ENCODE measurements around the gene ANAPC2.

ANAPC2 gene

DNA sequence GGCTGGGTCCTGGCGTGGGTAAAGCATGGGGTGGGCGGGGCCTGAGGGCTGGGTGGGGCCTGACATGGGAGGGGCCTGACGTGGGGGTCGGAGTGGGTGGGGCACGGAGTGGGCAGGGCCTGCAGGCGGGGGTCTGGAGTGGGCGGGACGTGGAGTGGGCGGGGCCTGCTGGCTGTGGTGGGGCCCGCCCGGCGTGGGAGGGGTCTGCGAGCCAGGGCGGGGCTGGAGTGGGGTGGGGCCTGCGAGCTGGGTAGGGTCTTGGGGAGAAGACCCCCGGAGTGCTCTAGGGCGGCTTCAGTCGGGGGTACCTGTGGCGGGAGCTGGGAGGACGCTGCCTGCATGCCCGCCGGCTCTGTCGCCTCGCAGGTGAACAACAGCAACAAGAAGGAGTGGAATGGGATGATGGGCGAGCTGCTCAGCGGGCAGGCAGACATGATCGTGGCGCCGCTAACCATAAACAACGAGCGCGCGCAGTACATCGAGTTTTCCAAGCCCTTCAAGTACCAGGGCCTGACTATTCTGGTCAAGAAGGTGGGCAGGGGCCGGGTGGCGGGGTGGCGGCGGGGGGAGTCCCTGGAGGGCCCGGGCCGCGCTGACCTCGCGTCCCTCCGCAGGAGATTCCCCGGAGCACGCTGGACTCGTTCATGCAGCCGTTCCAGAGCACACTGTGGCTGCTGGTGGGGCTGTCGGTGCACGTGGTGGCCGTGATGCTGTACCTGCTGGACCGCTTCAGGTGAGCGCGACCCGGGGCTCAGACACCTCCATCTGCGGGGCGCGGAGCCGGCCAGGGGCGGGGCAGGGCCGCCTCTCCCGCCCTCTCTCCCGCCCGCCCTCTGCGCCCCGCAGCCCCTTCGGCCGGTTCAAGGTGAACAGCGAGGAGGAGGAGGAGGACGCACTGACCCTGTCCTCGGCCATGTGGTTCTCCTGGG lies 26.5 kb downstream of the ANAPC2 start:
- no peak for DNase-seq (ENCODE audit: low spot score)

DNA sequence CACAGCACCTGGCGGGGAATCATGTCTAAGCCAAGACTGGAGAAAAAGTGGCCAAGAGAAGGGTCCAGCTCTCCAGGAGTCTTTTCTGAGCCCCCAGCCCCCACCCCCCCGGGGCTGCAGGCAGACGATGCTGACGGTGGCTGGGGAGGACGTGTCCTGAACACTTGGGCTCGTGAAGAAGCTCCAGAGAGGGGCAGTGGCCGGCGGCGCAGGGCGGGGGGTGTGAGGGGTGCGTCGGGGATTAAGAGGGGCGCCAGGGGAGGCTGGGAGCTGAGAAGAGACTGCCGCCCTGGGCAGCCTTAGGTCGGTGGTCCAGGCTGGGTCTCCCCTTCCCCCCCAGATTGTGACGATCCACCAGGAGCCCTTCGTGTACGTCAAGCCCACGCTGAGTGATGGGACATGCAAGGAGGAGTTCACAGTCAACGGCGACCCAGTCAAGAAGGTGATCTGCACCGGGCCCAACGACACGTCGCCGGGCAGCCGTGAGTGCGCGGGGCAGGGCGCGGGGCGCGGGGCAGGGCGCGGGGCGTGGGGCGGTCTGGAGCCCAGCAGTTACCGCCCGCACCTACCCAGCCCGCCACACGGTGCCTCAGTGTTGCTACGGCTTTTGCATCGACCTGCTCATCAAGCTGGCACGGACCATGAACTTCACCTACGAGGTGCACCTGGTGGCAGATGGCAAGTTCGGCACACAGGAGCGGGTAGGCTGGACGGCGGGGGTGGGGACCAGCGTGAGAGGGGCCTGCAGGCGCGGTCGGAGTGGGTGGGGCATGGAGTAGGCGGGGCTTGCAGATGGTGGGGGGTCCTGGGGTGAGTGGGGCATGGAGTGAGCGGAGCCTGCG lies 27.4 kb downstream of the ANAPC2 start:
- no peak for DNase-seq (ENCODE audit: low spot score)

DNA sequence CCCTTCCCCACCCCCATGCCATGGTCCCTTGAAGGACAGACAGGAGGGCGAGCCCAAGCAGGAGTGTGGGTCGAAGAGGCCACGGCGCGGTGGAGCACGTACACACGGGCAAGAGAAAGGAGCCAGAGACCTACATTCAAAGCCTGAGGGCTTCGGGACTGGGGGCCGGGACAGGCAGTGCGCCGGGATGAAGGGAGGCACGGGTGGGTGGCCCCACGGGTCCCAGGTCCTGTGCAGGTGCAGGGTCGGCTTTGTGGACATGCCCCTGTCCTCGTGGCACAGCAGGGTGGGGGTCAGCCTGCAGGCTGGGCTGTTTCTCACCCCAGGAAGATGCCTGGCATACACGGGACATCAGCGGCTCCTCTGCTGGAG lies 28.3 kb downstream of the ANAPC2 start:
- no peak for DNase-seq (ENCODE audit: low spot score)

DNA sequence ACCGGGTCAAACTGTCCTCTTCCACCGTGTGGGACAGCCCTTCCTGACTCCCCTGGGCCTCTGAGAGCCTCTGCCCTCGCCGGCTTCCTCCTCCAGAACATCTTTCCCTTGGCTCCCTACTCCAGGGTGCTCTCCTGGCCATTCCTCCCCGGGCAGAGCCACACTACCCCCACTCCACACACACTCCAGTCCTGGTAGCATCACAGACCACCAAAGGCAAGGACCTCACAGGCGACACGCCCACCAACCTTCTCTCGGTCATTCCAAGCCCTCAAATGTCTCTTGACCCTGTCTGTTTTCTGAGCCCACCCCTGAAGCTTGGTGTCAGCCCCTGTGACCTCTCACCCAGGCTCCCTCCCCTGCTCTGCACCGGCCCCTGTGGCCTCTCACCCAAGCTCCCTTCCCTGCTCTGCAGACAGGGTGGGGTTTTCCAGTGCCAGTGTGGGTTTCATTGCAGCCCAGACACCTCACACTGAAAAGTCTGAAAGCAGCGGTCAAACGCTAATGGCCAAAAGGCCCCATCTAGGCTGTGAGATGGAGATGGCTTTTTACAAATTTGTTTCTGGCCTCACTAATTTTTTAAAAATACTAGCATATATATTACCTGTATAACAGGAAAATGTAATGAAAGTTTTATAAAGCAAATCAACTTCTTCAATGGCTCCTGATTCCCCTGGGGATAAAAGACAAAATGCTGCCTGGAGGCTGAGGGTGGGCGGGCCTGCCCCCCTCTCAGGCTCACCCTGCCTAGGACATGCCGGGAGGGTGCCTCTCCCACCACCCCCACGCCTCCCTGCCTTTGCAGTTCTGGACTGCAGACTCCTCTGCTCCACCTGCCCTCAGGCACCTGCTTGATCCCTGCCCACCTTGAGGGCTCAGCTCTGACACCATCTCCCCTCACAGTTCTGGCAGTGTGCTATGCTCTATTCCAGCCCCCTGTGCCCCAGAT lies 29.0 kb downstream of the ANAPC2 start:
- DNase-seq (ENCODE audit: low spot score), result no peak

DNA sequence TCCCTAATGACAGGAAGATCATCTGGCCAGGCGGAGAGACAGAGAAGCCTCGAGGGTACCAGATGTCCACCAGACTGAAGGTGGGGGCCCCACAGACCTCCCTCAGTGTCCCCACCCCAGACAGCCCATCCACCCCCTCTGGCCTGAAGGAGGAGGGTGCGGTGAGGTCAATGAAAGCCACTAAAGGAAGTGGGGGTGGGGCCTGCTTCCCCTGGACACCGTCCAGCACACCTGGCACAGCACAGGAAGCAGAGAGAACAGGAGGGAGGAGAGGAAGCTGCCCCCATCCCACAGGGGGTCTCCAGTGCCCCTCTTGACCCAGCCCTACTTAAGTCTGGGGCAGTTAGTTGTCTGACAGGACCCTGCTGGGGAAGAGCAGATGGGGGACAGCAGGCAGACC lies 29.7 kb downstream of the ANAPC2 start:
- no peak for DNase-seq (ENCODE audit: low spot score)

DNA sequence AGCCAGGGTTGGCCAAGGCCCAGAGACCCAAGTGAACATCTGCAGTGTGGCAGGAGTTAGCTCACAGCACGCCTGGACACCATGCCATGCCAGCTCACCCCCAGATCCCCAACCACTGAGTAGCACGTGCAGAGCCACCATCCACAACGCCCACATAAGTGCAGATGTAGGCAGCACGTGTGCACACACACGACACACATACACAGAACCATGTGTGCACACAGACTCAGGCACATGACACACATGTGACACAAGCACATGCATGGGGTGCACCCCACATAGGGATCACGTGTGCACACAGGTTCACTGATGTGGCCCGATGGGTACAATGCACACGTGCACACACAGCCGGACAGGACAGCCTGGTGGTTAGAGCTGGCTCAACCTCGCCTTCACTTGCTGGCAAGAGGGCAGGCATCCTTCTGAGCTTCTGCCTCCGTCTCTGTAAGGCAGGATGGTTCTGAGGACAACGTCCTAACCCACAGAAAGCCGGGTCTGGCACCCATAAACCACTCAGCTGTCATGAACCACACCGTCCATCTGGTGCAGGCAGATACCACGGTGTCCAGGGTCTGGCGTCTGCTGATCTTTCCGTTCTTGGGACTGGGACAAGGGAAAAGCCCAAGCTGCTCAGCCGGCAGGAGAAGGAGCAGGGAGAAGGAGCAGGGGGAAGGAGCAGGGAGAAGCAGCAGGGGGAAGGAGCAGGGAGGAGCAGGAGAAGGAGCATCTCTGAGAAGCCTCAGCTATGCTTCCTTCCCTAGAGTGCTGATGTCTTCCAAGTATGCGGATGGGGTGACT lies 30.5 kb downstream of the ANAPC2 start:
- no peak for DNase-seq (ENCODE audit: low spot score)

DNA sequence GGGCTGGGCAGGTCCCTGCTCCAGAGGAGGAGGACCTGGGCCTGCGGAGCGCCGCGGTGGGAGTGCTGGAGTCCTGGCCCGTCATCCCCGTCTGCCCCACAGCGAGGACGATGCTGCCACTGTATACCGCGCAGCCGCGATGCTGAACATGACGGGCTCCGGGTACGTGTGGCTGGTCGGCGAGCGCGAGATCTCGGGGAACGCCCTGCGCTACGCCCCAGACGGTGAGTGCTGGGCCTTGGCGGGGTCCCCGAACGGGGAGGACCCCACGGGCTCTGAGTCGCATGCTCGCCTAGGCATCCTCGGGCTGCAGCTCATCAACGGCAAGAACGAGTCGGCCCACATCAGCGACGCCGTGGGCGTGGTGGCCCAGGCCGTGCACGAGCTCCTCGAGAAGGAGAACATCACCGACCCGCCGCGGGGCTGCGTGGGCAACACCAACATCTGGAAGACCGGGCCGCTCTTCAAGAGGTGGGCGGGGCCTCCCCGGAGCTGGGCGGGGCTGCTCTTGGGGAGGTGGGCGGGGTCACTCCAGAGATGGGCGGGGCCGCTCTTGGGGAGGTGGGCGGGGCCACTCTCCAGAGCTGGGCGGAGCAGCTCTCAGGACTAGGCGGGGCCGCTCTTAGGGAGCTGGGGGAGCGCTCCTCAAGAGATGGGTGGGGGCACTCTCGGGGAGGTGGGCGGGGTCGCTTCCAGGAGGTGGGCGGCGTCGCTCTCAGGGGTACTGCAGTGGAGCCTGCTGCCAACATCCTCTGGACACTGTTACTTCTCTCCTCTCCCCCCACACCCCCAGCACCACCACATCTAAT lies 31.6 kb downstream of the ANAPC2 start:
- no peak for DNase-seq (ENCODE audit: low spot score)

DNA sequence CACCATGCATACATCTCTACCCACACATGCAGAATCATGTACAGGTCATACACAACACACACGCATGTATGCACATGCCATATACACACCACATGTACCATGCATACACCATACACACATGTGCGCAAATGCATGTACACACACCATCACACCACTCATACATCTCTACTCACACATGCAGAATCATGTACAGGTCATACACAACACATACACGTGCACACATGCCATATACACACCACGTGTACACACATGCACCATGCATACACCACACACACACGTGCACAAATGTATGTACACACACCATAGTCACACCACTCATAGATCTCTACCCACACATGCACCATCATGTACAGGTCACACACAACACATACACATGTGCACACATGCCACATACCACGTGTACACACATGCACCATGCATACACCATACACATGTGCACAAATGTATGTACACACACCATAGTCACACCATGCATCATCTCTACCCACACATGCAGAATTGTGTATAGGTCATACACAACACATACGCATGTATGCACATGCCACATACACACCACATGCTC lies 35.4 kb downstream of the ANAPC2 start:
- DNase-seq (ENCODE audit: low spot score), result no peak

DNA sequence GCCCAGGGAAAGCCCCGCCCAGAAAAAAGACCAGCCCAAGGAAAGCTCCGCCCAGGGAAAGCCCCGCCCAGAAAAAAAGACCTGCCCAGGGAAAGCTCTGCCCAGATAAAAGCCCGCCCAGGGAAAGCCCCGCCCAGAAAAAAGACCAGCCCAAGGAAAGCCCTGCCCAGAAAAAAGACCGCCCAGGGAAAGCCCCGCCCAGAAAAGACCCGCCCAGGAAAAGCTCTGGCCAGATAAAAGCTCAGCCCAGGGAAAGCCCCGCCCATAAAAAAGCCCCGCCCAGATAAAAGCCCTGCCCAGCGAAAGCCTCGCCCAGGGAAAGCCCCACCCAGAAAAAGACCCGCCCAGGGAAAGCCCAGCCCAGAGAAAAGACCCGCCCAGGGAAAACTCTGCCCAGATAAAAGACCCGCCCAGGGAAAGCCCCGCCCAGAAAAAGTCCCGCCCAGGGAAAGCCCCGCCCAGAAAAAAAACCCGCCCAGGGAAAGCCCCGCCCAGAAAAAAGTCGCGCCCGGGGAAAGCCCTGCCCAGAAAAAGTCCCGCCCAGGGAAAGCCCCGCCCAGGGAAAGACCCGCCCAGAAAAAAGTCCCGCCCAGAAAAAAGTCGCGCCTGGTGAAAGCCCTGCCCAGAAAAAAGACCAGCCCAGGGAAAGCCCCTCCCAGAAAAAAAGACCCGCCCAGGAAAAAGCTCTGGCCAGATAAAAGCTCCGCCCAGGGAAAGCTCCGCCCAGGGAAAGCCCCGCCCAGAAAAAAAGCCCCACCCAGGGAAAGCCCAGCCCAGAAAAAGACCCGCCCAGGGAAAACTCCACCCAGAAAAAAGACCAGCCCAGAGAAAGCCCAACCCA lies 37.5 kb downstream of the ANAPC2 start:
- peak; percentile 89 for DNase-seq (ENCODE audit: low spot score)

DNA sequence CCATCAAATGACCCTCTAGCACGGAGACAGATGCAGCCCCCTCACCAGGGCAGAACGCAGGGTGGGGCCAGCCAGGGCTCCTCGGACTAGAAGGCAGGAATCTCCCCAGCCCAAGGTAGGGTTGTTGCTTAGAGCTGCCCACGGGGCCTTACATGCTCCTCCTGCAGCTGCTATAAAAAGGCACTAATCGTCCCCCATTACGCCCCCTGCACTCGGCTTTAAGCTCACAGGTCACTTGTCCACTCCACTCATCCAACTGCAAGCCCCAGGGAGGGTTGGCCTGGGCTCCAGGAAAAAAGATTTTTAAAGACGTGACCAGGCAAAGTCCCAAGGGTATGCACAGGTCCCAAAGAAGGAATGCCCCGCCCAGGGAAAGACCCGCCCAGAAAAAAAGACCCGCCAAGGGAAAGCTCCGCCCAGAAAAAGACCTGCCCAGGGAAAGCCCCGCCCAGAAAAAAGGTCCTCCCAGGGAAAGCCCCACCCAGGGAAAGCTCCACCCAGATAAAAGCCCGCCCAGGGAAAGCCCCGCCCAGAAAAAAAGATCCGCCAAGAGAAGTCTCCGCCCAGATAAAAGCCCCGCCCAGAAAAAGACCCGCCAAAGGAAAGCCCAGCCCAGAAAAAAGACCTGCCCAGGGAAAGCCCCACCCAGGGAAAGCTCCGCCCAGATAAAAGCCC lies 38.3 kb downstream of the ANAPC2 start:
- DNase-seq (ENCODE audit: low spot score), result peak; percentile 97

DNA sequence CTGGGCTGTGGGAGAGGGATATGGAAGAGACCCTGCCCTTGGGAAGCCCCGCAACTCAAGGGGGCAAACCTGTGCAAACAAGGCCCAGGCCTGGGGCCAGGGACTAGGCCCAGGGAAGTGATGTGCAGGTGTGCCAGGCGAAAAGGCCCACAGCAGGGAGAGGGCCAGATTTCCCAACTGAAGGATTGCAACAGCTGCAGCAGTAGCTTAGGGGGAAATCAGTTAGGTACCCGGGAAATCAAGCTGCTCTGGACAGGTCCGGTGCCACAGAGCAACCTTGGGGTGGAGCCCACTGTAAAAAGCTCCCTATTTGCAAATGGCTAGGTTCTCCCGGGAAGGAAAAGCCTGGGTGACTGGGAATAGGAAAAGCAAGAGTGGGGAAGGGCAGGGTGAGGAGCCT lies 39.0 kb downstream of the ANAPC2 start:
- DNase-seq (ENCODE audit: low spot score), result no peak

DNA sequence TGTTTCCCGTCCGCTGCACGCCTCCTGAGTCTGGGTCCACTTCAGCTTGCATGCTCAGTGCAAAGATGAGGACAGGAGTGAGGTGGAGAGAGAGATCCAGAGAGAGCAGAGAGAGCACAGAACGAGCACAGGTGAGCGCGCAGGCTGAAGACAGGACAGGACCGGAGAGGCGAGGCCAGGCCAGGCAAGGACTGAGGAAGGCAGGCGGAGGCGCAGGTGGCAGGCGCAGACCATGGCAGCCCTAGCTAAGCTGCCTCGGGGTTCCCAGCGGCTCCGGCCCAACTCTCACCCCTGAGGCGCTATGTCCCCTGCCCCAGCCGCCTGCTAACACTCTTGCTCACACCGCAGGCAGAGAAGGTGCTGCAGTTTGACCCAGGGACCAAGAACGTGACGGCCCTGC lies 39.7 kb downstream of the ANAPC2 start:
- DNase-seq (ENCODE audit: low spot score), result no peak

DNA sequence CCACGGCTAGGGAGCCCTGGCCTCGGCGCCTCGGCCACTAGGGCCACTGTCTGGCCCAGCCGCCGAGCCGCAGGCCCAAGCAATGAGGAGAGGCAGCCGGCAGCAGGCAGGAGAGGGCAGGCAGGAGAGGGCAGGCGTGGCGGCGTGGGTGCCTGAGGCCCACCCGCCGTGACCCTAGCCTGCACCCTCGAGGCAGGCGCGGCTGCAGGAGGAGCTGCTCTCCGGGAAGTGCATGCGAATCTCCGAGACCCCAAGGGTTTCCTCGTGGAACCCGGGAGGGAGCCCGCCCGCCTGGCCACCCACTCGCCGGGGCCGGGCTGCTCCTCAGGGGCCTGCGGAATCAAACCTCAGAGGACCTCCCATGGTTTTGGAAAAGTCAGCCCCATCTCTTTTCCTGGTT lies 40.1 kb downstream of the ANAPC2 start:
- no peak for DNase-seq (ENCODE audit: low spot score)

DNA sequence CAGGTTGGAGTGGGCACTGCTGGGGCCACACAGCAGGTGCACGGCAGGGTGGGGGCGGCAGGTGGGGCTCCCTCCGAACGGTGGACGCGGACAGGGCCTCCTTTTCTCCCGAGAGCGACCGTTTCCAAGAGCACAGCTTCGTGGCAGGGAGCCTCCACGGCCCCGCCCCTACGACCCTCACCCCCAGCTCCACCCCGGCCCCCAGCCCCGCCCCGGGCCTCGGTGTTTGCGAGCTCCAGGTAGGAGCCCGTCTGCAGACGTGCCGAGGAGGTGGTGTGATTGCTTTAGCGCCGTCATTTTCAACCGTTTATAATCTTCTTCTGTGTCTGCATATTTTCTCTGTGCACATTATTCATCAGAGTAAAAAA lies 40.6 kb downstream of the ANAPC2 start:
- no peak for DNase-seq (ENCODE audit: low spot score)

DNA sequence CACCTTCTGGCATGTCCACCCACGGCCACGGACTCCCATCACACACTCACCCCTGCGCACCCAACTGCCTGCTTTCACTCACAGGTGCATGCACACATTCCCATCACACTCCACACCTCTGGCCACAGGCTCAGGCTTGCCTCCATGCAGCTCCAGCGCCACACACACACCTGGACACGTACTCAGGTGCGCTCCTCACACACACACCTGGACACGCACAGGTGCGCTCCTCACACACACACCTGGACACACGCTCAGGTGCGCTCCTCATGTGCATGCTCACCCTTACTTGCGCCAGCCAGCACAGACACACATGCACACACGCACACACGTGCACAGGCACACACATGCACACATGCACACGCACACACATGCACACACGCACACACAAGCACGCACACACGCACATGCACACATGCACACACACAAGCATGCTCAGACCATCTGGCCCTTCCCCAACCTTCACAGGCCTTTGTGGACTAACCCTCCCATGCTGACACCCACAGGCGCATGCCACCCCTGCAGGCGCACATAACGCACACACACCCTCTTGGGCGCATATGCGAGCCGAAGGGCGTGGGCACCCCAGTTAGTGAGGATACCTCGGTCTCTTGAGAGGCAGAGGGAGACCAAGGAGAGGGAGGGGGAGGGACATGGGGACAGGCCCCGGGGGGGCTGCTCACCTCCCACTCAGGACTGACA lies 41.1 kb downstream of the ANAPC2 start:
- DNase-seq (ENCODE audit: low spot score), result no peak

DNA sequence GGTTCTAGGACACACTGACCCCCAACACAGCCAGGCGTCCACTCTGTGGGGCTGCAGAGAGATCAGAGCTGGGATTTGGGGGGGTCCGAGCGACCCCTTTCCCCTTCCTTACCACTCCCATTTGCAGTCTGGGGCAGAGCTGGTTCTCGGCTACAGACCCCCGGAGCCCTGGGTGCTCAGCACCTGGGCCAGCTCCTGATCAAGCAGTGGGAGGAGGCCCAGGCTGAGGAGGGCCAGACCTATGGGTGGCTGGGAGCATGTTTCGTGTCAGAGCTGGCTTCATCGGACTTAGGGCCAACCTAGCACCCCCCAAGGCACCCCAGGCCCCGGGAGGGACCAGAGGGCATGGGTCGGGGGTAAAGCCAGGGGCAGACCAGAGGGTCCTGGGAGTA lies 41.8 kb downstream of the ANAPC2 start:
- no peak for DNase-seq (ENCODE audit: low spot score)

DNA sequence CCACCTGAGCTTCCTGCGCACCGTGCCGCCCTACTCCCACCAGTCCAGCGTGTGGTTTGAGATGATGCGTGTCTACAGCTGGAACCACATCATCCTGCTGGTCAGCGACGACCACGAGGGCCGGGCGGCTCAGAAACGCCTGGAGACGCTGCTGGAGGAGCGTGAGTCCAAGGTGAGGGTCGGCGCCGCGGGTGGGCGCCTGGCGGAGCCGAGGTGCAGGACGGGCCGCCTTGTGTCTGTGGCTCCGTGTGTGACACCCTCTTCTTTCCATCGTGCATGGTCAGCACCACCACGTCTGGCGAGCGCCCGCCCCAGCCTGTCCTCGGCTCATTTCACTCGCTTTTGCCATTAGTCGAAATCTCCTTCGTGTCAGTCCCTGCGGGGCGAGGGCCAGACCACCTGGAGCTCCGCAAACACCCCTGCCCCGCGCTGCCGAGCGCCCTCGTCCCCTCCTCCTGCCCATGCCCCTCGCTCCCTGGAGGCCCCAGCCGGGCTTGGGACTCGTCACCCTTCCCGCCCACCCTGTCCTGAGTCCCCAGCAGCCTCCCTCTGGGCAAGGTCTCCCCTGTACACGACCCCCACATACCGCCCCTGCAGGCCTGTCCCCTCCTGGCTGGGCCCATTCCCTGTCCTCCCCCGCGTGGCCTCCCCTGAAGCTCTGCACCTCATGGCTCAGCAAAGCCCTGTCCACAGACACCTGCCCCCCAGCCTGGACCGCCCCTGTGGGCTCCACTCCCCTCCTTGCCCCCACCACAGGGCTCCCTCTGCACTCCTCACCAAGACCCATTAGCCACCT lies 42.4 kb downstream of the ANAPC2 start:
- no peak for DNase-seq (ENCODE audit: low spot score)

Measured in HuH-7 (cell line).